Measurements from ENCODE around the gene B4GAT1.
A peak's percentile ranks its signal among the peaks of the same experiment; 100 is the strongest.
"Not testable (repeated sequence)": the region's sequence is repeated elsewhere in the genome, so short reads cannot be mapped to it uniquely, and the experiment has no call there.

The B4GAT1 gene

DNA sequence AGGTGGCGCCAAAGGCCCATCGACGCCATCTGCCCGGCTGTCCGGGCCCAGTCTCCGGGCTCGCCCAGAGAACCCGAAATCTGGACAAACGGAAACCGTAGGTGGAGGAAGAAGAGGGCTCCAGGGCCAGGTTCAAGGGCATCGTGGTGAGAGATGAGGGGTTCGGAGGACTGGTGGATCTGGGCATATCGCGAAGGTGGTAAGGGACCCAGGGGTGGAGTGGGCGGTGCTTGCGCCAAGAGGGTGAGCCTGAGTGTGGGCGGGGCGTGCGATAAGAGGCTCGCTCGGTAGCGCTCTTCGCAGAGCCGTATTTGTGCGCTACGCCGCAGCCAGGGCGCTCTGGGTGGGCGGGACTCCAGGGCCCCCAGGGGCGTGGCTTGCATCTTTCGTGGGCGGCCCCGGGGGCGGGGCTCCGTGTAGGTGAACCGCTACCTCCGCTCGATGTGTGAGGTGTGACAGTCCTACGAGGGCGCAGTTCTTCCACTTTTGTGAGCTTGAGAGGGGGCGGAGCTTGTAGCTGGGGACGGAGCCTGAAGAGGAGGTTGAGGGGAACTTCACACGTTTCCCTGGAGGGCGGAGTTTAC is 35.4 kb downstream of the B4GAT1 start:
- peak; percentile 48 for FAIRE-seq
- peak; percentile 85 for DNase-seq (ENCODE audit: low spot score)

- FAIRE-seq (no peak), DNase-seq (ENCODE audit: low spot score) (no peak)
These were observed 35.9 kb downstream of the B4GAT1 start for GRCh38 chr11:66311470-66311964.

- FAIRE-seq; DNase-seq (ENCODE audit: low spot score): not testable (repeated sequence)
These were observed 36.5 kb downstream of the B4GAT1 start for GRCh38 chr11:66310803-66311440.

DNA sequence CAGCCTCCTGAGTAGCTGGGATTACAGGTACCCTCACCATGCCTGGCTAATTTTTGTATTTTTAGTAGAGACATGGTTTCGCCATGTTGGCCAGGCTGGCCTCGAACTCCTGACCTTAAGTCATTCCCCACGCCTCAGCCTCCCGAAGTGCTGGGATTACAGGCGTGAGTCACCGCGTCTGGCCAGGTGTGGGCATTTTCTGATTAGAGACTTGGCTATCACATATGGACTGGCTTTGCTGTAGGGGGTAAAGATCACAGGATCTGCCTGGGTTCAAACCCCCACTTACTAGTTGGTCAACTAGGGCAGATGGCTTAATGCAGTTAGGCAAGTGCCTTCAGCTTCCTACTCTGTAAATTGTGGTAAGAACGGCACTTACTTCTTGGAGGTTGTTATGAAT is 37.1 kb downstream of the B4GAT1 start:
- no peak for FAIRE-seq

GRCh38 chr11:66309475-66309874 is 38.0 kb downstream of the B4GAT1 start:
- DNase-seq (ENCODE audit: low spot score), result no peak
- no peak for FAIRE-seq

More for the DNA sequence above, 37.1 kb downstream of the B4GAT1 start:
- no peak for DNase-seq (ENCODE audit: low spot score)

DNA sequence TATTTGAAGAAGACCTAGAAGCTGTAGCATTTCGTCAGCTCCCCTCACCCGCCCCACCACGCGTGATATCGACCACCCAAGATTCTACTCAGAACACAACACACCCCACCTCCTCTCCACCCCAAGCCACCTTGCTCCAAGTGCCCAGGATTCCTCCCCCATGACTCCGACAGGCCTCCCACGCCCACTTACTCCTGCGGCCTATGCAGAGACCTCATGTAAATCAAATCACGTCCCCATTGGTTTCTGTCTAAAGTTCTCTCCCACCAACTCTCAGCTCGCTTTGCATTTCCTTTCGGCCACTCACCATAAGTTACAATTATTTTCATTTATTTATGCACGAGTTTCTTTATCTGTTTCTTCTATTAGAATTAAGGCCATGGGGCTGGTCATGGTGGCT is 44.8 kb downstream of the B4GAT1 start:
- no peak for FAIRE-seq

GRCh38 chr11:66299186-66299585 is 48.2 kb downstream of the B4GAT1 start:
- FAIRE-seq, result no peak

More for the DNA sequence above, 44.8 kb downstream of the B4GAT1 start:
- no peak for DNase-seq (ENCODE audit: low spot score)

GRCh38 chr11:66297610-66298009 is 49.8 kb downstream of the B4GAT1 start:
- FAIRE-seq, result no peak
- DNase-seq (ENCODE audit: low spot score), result no peak

More at GRCh38 chr11:66299186-66299585, 48.2 kb downstream of the B4GAT1 start:
- DNase-seq (ENCODE audit: low spot score), result no peak
